H1 (cell line): ENCODE measurements around the gene ITSN1.

Experiments
- CHD2 ChIP-seq: IDR thresholded peaks from 2 replicates; pipeline ENCODE4 v1.6.1; 2012; ENCODE audit warnings: low read length, improper control_type of control experiment
- CTCF ChIP-seq, 3 experiments: IDR thresholded peaks; 1 replicate in 2 of 3; 2 replicates in 1 of 3; pipeline versions ENCODE4 v1.5.1 to v1.6.1; 2011; ENCODE audit warnings: low read length in 3 of 3, mild to moderate bottlenecking in 3 of 3, inconsistent platforms in 2 of 3, low read depth in 1 of 3, moderate library complexity in 1 of 3; ENCODE audit not compliant: insufficient read depth in 1 of 3; ENCODE audit errors: control extremely low read depth in 1 of 3

DNA sequence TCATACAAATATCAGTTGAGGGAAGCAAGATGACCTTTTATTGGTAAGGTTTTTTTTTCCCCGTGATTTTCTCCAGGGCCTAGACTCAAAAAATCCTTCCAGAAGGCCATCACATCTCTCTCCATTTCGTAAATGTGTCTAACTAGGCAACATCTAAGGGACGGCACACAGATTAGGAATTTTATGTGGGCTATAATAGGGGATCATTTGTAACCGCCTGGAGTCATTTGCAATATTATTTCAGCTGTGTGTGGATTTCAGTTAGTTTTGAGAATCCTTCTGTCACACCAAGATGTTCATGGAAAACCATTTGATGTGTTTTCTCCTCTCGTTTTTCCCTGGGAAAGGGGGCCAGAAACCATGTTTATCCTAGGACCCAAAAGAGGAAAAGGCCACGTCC, 210.2 kb downstream of the ITSN1 start:
- TF ChIP-seq CTCF (IDR thresholded peaks at IDR 0.05; ENCODE audit: control extremely low read depth in 1 of 3, insufficient read depth in 1 of 3, low read depth in 1 of 3, low read length in 3 of 3) (no peak), CHD2 (no peak)
